Measurements from ENCODE around the gene SLC5A9. TPM values are rescaled to one million over a fixed set of nuclear protein-coding genes. Genes with fewer than 3 reads are reported as not detected.

Gene SLC5A9
- total RNA-seq, 1 donor from 2014 or later: not detected

DNA sequence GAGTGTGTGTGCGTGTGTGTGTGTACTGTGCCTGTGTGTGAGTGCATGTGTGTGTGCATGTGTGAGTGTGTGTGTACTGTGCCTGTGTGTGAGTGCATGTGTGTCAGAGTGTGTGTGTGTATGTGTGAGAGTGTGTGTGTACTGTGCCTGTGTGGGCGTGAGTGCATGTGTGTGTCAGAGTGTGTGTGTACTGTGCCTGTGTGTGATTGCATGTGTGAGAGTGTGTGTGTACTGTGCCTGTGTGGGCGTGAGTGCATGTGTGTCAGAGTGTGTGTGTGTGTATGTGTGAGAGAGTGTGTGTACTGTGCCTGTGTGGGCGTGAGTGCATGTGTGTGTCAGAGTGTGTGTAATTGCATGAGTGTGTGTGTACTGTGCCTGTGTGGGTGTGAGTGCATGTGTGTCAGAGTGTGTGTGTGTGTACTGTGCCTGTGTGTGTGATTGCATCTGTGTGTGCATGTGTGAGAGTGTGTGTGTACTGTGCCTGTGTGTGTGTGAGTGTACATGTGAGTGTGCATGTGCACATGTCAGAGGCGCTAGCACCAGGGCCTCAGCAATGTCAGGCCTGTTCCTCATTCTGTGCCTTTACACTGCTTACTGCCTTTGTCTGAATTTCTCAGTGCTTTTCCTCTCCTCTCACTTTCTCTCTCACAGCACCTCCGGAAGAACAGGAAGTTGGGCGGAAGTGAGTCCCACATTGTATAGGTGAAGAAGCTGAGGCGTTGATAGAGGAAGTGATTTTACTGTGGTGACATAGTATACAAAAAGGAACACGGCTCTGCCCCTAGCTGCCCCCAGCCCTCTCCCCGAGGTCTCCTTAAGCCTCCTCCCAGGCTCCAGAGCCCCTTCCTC lies 4.9 kb downstream of the SLC5A9 start:
- DNase-seq (ENCODE audit: low read depth): no peak
- no peak for TF ChIP-seq CTCF (IDR thresholded peaks at IDR 0.05; ENCODE audit: insufficient read depth, low read length, poor library complexity, severe bottlenecking)
- no peak overlapping the region for H3K4me3 ChIP-seq (ENCODE audit: low read depth, low read length)
- H3K36me3 ChIP-seq (ENCODE audit: control insufficient read depth, insufficient read depth, low read length): no peaks in the 10 kb centered on the region
- peaks cover 4% of the 10 kb centered on the region for H3K27me3 ChIP-seq (ENCODE audit: control insufficient read depth, insufficient read depth, low read length)

DNA sequence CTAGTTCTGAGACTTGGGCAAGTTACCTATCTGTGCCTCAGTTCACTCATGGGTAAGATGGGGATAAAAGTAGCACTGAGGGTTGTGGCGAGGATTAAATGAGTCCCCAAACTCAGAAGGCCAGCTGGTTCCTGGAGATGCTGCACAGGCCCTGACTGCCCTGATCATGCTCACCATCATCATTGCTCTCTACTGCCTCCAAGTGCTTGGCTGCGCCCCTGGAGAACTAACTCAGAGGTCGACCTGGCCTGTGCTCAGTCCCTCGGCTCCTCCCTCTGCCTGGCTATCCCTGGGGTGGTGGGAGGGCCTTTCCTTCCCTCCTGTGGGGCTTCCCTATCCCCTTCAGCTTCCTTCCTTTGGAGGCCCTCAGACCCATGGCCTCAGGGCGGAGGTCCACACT lies 5.6 kb downstream of the SLC5A9 start:
- Histone ChIP-seq H3K27me3 (ENCODE audit: control insufficient read depth, insufficient read depth, low read length) (peaks cover 4% of the 10 kb centered on the region), H3K36me3 (ENCODE audit: control insufficient read depth, insufficient read depth, low read length) (no peaks in the 10 kb centered on the region), H3K4me3 (ENCODE audit: low read depth, low read length) (no peak overlapping the region)
- DNase-seq (ENCODE audit: low read depth): no peak
- TF ChIP-seq CTCF (IDR thresholded peaks at IDR 0.05; ENCODE audit: insufficient read depth, low read length, poor library complexity, severe bottlenecking): peak; percentile 26

DNA sequence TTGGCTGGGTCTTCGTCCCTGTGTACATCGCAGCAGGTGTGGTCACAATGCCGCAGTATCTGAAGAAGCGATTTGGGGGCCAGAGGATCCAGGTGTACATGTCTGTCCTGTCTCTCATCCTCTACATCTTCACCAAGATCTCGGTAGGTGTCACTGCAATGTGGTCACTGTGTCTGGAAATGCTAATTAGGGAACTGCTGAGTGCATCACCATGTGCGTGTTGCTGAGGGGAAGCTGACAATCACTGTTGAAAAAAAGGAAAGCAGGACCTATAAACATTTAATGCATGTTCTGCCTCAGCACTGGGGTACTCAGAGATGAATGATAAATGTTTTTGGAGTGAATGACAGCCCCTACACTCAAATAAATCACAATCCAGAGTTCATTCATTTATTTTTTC lies 6.8 kb downstream of the SLC5A9 start:
- no peaks in the 10 kb centered on the region for H3K36me3 ChIP-seq (ENCODE audit: control insufficient read depth, insufficient read depth, low read length)
- no peak overlapping the region for H3K4me3 ChIP-seq (ENCODE audit: low read depth, low read length)
- no peak for DNase-seq (ENCODE audit: low read depth)
- TF ChIP-seq CTCF (IDR thresholded peaks at IDR 0.05; ENCODE audit: insufficient read depth, low read length, poor library complexity, severe bottlenecking): no peak
- H3K27me3 ChIP-seq (ENCODE audit: control insufficient read depth, insufficient read depth, low read length): peaks cover 4% of the 10 kb centered on the region

DNA sequence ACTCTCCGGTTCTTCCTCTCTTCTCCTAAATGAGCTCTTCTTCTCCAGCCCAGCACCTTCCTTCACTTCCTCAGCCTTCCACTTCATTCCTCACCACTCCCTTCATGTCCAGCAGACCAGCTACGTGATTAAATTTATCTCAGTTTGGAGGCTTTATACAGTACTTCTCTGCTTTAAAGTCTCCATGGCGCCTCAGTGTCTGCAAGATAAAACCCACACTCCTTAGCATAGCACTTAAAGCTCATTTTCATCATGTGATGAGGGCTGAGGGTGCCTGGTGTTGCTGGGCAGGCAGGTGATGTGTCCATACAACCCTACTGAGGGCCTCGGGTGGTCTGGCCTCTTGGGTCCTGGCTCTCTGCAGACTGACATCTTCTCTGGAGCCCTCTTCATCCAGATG lies 7.7 kb downstream of the SLC5A9 start:
- Histone ChIP-seq H3K4me3 (ENCODE audit: low read depth, low read length) (no peak overlapping the region), H3K36me3 (ENCODE audit: control insufficient read depth, insufficient read depth, low read length) (no peaks in the 10 kb centered on the region), H3K27me3 (ENCODE audit: control insufficient read depth, insufficient read depth, low read length) (peaks cover 4% of the 10 kb centered on the region)
- DNase-seq (ENCODE audit: low read depth): no peak
- TF ChIP-seq CTCF (IDR thresholded peaks at IDR 0.05; ENCODE audit: insufficient read depth, low read length, poor library complexity, severe bottlenecking): no peak

GRCh38 chr1:48232722-48233121 lies 10.2 kb downstream of the SLC5A9 start:
- Histone ChIP-seq H3K36me3 (ENCODE audit: control insufficient read depth, insufficient read depth, low read length) (no peaks in the 10 kb centered on the region), H3K27me3 (ENCODE audit: control insufficient read depth, insufficient read depth, low read length) (peaks cover 4% of the 10 kb centered on the region), H3K4me3 (ENCODE audit: low read depth, low read length) (no peak overlapping the region)
- no peak for DNase-seq (ENCODE audit: low read depth)
- TF ChIP-seq CTCF (IDR thresholded peaks at IDR 0.05; ENCODE audit: insufficient read depth, low read length, poor library complexity, severe bottlenecking): no peak

Data from kidney epithelial cell (primary cell).